Measurements from ENCODE around the gene SVIL.
"Not testable (repeated sequence)": the region's sequence is repeated elsewhere in the genome, so short reads cannot be mapped to it uniquely, and the experiment has no call there.

SVIL gene

DNA sequence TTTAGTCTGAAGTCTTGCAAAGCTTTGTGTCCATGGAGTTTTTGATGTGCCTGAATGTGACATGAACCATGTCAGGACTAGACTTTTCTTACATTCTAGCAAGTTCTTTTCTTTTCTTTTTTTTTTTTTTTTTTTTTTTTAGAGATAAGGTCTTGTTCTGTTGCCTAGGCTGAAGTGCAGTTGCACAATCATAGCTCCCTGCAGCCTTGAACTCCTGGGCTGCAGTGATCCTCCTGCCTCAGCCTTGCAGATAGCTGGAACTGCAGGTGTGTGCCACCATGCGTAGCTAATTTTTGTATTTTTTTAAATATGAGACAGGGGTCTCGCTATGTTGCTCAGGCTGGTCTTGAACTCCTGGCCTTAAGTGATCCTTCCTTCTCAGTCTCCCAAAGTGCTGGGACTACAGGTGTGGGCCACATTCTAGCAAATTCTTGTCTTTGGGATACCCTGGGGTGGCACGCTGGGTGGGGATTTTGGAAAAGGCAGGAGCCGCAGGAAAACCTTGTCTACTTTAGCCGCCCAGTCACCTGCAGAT, 152.8 kb downstream of the SVIL start:
- DNase-seq: no peak

DNA sequence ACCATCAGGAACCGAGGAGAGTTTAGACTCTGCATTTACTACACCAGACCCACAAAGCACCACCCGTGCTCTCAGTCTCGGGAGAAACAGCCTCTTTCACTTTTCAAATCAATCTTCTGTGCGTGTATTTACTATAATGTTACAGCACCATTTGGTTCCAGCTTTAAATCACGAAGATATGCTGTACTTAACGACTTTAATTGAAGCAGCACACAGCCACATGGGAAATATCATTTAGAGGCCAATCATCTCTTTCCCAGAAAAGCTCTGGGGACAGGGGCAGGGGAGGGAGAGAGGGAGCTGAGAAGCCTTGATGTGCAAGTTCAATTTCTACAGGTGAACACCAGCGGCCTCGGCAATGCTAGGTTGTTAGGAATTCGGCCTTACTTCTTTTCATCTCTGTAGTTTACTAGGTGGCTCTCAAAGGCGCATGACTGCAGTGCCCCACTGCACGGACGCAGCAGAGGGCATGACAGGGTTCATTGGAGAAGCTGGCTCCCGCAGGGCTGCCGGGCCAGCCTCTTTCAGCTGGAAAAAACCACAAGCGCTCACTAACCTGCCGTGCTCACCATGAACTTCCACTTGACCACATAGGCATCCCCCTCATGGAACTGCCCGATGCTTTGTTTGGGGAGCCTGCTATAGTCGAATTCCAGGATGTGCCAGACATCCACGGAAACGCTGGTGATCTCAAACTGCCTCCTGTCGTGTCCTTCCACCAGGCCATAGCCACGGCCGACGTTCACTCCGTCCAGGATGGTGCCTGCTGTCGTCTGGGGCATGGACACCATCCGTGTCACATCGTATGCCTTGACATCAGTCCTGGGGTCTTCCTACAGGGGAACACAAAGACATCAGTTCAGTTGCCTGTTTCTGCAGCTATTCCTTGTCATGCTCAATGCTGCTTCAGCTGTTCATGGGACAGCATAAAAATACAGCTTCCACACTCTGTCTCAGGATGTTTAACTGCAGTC, 154.5 kb downstream of the SVIL start:
- no peak for DNase-seq

DNA sequence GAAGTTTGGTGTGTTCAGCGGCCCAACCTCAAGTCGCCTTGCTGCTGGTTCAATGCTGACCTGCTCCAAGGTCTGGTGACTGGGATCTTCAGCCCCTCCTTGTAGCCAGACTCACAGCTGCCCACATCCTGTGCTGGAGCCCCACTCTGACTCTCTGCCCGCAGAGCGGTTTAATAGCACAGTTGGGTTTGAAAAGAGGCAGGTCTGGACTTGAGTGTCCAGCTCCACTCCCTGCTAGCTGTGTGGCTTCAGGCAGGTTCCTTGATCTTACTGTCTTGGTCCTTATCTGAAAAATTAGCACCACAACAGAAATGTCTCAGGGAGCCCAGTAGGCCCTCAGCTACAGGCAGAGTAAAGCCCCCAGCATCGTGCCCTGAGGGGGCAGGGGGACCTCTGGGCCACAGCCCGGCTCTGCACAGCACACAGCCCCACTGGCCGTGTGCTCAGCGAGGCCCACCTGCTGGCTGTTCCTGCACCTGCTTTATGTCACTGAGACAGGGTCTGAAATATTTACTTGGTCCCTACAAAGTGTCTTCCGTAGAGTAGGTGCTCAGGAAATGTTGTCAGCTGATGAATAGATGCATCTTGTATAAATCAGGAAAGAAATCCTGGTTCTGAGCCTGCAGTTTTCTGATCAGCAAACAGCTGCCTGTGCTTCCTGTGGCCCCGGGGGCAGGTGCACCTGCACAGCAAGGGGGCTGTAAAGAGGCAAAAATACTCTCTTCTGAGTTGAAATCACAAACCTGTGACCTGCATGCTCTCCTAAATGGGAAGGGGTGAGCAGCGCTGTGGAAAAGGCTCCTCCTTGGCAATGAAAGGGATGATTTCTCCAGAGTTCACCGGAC, 155.5 kb downstream of the SVIL start:
- no peak for DNase-seq

DNA sequence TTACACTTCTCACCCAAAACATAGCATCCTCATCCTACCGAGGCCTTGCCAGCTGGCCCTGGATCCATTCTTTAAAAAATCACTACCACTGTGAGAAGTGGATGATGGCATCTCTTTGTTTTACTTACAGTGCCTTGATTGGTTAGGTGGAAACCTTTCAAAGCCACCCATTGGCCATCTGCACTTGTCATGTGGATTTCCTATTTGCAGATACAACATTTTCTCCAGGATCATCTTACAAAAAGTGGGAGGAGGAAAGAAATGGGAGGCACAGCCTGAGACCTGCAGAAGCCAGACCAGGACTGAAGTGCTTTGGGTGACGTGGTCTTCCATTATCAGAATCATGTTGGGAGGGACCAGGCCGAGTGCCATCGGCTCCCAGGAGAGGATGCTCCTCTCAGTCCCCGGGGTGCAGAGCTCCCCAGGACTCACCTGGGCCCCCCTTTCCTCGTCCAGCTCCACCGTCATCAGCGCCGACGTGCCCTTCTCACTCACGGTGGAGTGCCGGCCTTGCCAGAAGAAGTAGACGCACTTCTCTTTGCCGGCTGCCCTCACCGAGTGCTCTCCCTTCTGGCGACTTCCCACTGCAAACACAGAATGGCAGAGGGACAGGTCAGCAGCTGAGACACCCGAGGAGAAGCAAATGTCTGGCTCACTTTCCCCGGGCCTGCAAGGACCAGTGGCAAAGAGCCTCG, 161.2 kb downstream of the SVIL start:
- no peak for DNase-seq

- DNase-seq: no peak
Measured at GRCh38 chr10:29473087-29473356, 161.7 kb downstream of the SVIL start.

DNA sequence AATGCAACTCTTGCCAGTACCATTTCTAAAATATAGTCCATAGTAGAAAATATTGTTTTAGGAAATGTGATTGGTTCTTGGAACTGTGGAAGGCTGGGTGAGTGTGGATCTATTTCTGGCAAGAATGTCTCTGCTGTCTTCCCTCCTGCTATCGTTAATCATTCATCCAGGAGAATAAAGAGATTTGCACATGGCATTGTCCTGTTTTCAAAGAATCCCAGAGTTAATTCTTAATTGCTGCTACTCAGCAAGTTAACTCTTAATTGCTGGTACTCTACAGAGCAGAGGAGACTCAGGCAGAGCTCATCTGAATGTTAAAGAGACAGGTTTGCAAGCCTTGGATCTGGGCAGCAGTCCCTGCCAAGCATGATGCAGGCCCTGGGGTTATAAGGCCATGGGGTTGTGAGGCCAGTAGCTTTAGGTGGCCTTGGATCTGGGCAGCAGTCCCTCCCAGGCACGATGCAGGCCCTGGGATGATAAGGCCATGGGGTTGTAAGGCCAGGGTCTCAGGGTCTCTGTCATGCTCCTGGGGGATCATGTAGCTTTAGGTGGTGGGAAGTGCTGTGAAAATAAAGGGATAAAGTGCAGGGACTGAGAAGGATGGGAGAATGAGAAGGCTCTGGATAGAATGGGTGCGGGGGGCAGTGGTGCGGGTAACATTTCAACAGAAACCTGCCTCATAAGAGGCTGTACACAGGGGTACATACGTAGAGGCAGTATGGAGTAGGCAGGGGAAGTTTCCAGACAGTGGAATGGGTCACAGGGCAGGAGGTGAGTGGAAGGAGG, 162.3 kb downstream of the SVIL start:
- no peak for DNase-seq

- DNase-seq: peak; percentile 8 to 11
Measured at GRCh38 chr10:29471544-29471859, 163.3 kb downstream of the SVIL start.

DNA sequence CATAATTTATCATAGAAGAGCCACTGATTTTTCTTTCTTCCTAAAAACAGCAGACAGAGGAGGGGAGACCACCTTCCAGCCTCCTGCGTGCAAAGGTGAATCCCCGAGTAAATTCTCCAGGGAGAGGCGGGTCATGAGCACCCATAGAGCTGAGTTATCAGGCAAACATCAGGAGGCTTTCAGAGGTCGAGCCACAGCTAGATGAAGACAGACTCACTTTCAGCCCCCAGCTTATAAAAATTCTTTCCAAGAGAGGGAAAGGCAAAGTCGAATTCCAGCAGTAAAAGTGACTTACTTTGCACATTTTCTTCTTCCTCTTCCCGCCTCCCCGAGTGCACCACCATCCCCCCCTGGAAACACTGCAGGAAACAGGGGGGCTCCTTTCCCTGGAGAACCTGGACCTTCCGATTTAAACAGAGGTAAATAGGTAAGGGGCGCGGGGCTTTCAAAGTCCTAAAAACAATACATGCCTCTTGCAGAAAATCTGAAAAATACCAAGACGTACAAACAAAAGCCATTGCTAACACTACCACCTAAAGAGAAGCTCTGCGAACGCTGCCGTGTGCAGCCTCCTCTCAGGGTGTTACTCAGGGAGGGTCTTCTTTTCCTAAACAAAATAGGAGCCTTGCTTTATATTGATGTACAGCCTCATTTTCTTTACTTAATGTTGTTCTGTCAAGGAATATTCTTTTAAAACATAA, 163.8 kb downstream of the SVIL start:
- no peak for DNase-seq

DNA sequence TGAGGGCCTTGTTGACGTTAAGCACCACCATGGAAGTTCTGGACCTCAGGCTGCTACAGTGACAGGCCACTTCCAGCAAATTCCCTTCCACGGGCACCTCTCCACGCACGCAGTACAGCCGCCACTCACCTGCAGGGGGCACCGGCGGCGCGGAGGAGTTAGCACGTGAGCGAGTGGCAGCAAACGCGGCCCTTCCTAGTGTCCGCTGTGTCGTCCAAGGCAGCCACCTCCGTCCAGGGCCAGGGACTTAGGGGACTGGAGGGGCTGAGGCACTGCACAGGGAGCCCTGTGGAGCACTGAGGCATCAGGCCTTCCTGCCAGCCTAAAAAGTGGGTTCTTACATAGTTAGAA, 164.4 kb downstream of the SVIL start:
- no peak for DNase-seq

DNA sequence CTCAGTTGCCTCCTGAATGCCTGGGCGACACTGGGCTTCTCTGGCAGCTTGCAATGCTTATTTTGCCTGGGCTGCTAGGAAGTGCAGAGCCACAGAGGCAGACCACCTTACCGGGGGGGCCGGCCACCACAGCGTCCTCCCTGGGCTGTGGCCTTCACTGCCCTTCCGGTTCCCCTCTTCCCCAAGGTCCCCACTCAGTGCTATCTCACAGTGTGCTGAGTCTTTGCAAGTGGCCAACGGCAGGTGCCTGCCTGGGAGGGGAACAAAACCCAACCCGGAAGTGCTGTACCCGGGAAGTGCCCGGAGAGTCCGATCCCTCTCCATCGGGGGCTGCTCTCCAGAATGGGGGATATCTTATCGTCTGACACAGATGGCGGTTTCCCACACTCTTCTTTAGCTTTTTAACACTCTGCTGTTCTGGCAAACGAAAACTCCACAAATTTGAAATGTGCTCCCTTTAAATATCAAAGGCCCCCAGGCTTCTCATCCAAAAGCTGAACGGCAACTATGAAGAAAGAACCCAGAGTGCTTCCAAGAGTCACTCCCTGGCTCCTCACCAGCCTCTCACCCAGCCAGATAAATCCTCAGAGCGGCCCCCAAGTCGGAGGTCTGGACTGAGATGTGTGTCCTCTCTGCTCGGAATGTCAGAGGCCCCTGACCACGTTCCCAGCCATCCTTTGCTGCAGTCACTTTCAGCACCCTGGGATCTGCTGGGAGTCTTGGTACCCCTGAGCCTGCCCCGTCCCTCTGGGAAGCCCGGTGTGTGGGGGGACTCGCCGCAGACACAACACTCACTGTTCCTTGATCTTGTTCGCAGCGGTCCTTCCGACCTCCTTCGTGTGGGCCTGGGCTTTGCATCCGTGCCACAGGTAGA, 165.1 kb downstream of the SVIL start:
- DNase-seq: no peak

GRCh38 chr10:29465384-29465783, 169.4 kb downstream of the SVIL start:
- DNase-seq: no peak

- DNase-seq: not testable (repeated sequence)
Measured at GRCh38 chr10:29464671-29465171, 170.1 kb downstream of the SVIL start.

GRCh38 chr10:29461042-29461441, 173.7 kb downstream of the SVIL start:
- DNase-seq: no peak

- DNase-seq: not testable (repeated sequence)
Measured at GRCh38 chr10:29458190-29458589, 176.6 kb downstream of the SVIL start.

GRCh38 chr10:29455095-29455494, 179.7 kb downstream of the SVIL start:
- DNase-seq: no peak

DNA sequence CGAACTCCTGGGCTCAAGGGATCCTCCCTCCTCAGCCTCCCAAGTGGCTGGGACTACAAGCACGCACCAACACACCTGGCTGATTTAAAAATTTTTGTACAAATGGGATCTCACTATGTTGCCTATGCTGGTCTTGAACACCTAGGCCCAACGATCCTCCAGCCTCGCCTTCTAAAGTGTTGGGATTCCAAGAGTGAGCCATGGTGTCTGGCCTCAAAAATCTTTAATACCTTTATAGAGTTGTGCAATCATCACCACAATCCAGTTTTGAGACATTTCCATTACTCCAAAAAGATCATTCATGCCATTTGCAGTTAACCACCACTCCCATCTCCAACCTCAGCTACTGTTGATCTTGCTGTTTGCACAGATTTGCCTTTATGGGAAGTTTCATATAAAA, 180.5 kb downstream of the SVIL start:
- DNase-seq: no peak

DNA sequence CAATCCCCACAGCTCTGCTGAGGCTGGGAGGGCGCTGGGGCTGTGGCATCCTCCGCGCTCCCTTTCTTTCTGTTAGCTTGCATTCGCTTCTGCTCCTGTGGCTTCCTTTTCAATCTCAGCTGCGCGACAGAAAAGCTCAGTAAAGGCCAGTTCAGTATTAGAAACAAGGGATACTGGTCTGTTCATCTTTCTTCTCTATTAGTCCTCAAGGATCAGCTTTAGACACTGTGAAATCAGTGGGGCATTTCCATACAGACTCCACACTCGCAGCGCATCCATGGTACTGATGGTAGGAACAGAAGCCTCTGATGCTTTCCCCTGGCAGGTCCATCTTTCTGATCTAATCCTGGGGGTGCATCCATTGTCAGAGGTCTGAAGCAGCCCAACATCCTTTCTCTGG, 182.2 kb downstream of the SVIL start:
- no peak for DNase-seq

- no peak for DNase-seq
Measured at GRCh38 chr10:29451946-29452345, 182.8 kb downstream of the SVIL start.

DNA sequence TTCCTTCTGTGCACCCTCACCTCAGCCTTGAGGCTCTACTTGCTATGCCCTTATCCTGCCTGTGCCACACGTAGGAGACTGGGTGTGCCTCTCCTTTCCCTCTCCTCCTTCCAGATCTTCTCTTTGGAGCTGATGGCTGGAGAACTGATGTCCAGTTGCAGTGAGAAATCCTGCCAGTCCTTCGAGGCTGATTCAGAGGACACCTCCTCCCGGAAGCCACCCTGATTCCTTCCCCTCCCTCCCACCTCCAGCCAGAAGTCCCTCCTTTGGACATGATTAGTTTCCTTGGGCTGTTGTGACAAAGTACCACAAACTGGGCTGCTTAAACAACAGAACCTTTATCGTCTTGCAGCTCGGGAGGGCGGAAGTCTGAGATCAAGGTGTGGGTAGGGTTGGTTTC, 184.4 kb downstream of the SVIL start:
- DNase-seq: no peak

GRCh38 chr10:29448756-29449592, 185.8 kb downstream of the SVIL start:
- DNase-seq: peak; percentile 84 to 86

Data from Kasumi-1 (cell line).